Ascending aorta (tissue), 2 donors: ENCODE measurements around the gene DEFB108B. TPM values are rescaled to one million over a fixed set of nuclear protein-coding genes. Genes with fewer than 3 reads are reported as not detected.
"Not testable (repeated sequence)": the region's sequence is repeated elsewhere in the genome, so short reads cannot be mapped to it uniquely, and the experiment has no call there.

Source experiments
- DNase-seq, 2 donors: peaks; one replicate each; pipeline ENCODE4 v3.0.0-alpha.2; 2019; ENCODE audit warnings: low spot score in 2 of 2
- H3K27ac ChIP-seq, 2 donors: fragments of 200-600 bp; sonication (generic); one replicate each; pipeline ENCODE4 v1.5.1; 2016 to 2017; ENCODE audit warnings: mild to moderate bottlenecking in 1 of 2
- H3K27me3 ChIP-seq: fragments of 200-600 bp; sonication (generic); one replicate; pipeline ENCODE4 v1.5.1; 2017
- H3K36me3 ChIP-seq, 2 donors: fragments of 200-600 bp; sonication (generic); one replicate each; pipeline ENCODE4 v1.5.1; 2016
- H3K4me1 ChIP-seq, 2 donors: fragments of 200-600 bp; sonication (generic); one replicate each; pipeline ENCODE4 v1.5.1; 2016 to 2017; ENCODE audit warnings: mild to moderate bottlenecking in 1 of 2
- H3K4me3 ChIP-seq, 2 donors: fragments of 200-600 bp; sonication (generic); one replicate each; pipeline ENCODE4 v1.5.1; 2016 to 2017; ENCODE audit warnings: mild to moderate bottlenecking in 1 of 2
- H3K9me3 ChIP-seq, 2 donors: fragments of 200-600 bp; sonication (generic); one replicate each; pipeline ENCODE4 v1.5.1; 2016
- CTCF ChIP-seq, 3 experiments: fragments of 200-600 bp in 2 of 3; fragments of 450-650 bp in 1 of 3; sonication (generic) in 2 of 3; IDR thresholded peaks; one replicate each; pipeline ENCODE4 v1.5.1; 2016 to 2019; ENCODE audit warnings: antibody characterized with exemption in 3 of 3, mild to moderate bottlenecking in 1 of 3, moderate library complexity in 1 of 3
- intact Hi-C: fragments of 100-400 bp; cut with DNase I; formaldehyde crosslinking; loops from one replicate; pipeline ENCODE4 v1.15.1; 2023
- total RNA-seq: library from RNA; depleted of rRNA; stranded (reverse); fragments of >200 nt; gene quantifications from one replicate; pipeline ENCODE4 v1.1.0, GENCODE V29; 2016

Gene DEFB108B
- total RNA-seq, 1 donor from 2014 or later, result not detected

- H3K36me3 ChIP-seq, H3K4me1 ChIP-seq, H3K27me3 ChIP-seq, H3K9me3 ChIP-seq, intact Hi-C loops: not testable (repeated sequence)
- Histone ChIP-seq H3K27ac (peak overlapping the region; percentile 69 to 80), H3K4me3 (peak overlapping the region; percentile 42 to 64)
- peak; percentile 48 to 87 (median 81) for TF ChIP-seq CTCF (IDR thresholded peaks at IDR 0.05)
- peak; percentile 23 to 89 for DNase-seq
Measured at GRCh38 chr11:71813481-71814355, 19.3 kb upstream of the DEFB108B start.

GRCh38 chr11:71821539-71821938, 11.5 kb upstream of the DEFB108B start:
- intact Hi-C loops, H3K27ac ChIP-seq, H3K36me3 ChIP-seq, H3K27me3 ChIP-seq, H3K4me1 ChIP-seq, H3K4me3 ChIP-seq, H3K9me3 ChIP-seq, DNase-seq: not testable (repeated sequence)

GRCh38 chr11:71829247-71829646, 3.8 kb upstream of the DEFB108B start:
- H3K4me1 ChIP-seq, H3K27me3 ChIP-seq, H3K36me3 ChIP-seq, H3K4me3 ChIP-seq, H3K27ac ChIP-seq, DNase-seq, H3K9me3 ChIP-seq, intact Hi-C loops: not testable (repeated sequence)

- intact Hi-C loops, H3K36me3 ChIP-seq, H3K9me3 ChIP-seq, DNase-seq, H3K27ac ChIP-seq, H3K4me1 ChIP-seq, H3K27me3 ChIP-seq, H3K4me3 ChIP-seq: not testable (repeated sequence)
Measured at GRCh38 chr11:71829686-71830085, 3.3 kb upstream of the DEFB108B start.

- intact Hi-C loops, H3K9me3 ChIP-seq, H3K27me3 ChIP-seq, H3K36me3 ChIP-seq, DNase-seq, H3K4me3 ChIP-seq, H3K4me1 ChIP-seq, H3K27ac ChIP-seq: not testable (repeated sequence)
Measured at GRCh38 chr11:71842720-71843119, 9.7 kb downstream of the DEFB108B start.

GRCh38 chr11:71843355-71843754, 10.4 kb downstream of the DEFB108B start:
- H3K27me3 ChIP-seq, H3K36me3 ChIP-seq, DNase-seq, H3K4me3 ChIP-seq, intact Hi-C loops, H3K9me3 ChIP-seq, H3K27ac ChIP-seq, H3K4me1 ChIP-seq: not testable (repeated sequence)

GRCh38 chr11:71843858-71844257, 10.9 kb downstream of the DEFB108B start:
- H3K4me1 ChIP-seq, result no peaks in the 10 kb centered on the region

GRCh38 chr11:71853895-71854294, 20.9 kb downstream of the DEFB108B start:
- H3K27ac ChIP-seq, H3K4me1 ChIP-seq, H3K4me3 ChIP-seq, H3K9me3 ChIP-seq, intact Hi-C loops, H3K36me3 ChIP-seq, DNase-seq, H3K27me3 ChIP-seq: not testable (repeated sequence)

More at GRCh38 chr11:71843858-71844257, 10.9 kb downstream of the DEFB108B start:
- TF ChIP-seq CTCF (IDR thresholded peaks at IDR 0.05), result no peak
- Histone ChIP-seq H3K36me3 (no peaks in the 10 kb centered on the region), H3K4me3 (no peak overlapping the region), H3K9me3 (no peaks in the 10 kb centered on the region), H3K27me3 (no peaks in the 10 kb centered on the region), H3K27ac (no peak overlapping the region)
- intact Hi-C loops, result no loop called here
- no peak for DNase-seq

- H3K9me3 ChIP-seq, DNase-seq, H3K4me1 ChIP-seq, H3K27ac ChIP-seq, H3K36me3 ChIP-seq, intact Hi-C loops, H3K4me3 ChIP-seq, H3K27me3 ChIP-seq: not testable (repeated sequence)
Measured at GRCh38 chr11:71855880-71856279, 22.9 kb downstream of the DEFB108B start.

- intact Hi-C loops, H3K9me3 ChIP-seq, H3K4me1 ChIP-seq, H3K27ac ChIP-seq, H3K36me3 ChIP-seq, H3K4me3 ChIP-seq, DNase-seq, H3K27me3 ChIP-seq: not testable (repeated sequence)
Measured at GRCh38 chr11:71860835-71861234, 27.8 kb downstream of the DEFB108B start.
